GM19035 (cell line): ENCODE data around the gene TRPC4.

Experiments used
- ATAC-seq: cut with Tn5 transposase; IDR thresholded peaks from one replicate; pipeline ENCODE4 v1.9.1; 2021; ENCODE audit not compliant: unreplicated experiment

Gene TRPC4

DNA sequence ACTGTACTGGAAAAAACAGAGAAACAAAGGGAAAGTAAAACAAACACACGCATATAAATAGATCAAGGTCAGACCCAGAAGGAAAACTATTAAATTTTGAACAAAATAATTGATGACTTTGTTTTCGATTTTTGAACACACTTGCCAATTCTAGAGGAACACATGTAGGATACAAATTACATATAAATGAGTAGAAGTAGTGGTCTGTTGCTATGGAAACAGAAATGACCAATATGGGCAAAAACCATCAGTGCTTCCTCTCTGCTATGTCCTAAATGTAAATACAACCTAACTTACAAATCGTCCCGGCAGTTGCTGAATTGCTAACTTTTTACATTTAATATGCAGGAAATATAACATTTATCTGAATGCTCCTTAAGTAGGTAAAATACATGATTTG is 205.8 kb downstream of the TRPC4 start:
- no peak for ATAC-seq

- ATAC-seq: no peak
These were observed 206.9 kb downstream of the TRPC4 start for GRCh38 chr13:37662624-37663023.

DNA sequence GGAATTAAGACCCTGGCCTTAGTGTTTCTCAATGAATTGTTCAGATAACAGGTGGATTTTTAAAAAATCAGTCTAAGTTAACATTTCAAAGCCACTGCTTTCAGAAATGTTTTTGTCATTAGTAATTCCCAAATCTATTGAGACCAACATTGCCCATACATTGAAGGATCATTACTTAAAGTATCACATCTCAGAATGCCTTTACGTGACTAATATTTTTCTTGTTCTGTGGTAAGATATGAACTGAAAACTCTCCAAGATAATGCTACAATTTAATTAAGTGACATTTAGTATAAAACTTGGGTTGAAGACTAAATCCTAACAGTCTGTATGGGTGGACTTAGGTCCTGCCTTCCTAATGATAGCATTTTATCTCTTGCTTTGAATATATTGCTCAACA is 211.6 kb downstream of the TRPC4 start:
- no peak for ATAC-seq

- ATAC-seq: no peak
These were observed 212.4 kb downstream of the TRPC4 start for GRCh38 chr13:37657134-37657533.

GRCh38 chr13:37656247-37656940 is 213.2 kb downstream of the TRPC4 start:
- no peak for ATAC-seq

- no peak for ATAC-seq
These were observed 217.0 kb downstream of the TRPC4 start for GRCh38 chr13:37652596-37652995.

GRCh38 chr13:37651891-37652290 is 217.7 kb downstream of the TRPC4 start:
- ATAC-seq: no peak

DNA sequence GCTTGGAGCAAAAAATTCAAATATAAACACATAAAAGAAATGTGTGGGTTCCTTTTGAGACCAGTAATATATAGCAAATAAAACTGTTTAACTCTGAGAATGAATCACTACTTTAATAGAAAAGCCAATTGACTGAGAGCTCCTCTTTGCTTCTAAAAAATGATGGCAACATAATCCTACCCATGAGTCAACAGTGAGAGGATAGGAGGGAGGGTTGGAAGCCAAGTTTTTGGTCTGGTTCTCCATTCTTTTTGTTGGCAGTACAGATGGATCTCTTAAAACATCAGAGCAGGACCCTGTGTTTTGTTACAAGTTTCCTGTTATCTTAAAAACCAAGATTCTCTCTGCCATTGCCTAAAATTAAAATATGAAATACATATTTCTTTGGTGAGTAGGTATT is 221.0 kb downstream of the TRPC4 start:
- no peak for ATAC-seq

DNA sequence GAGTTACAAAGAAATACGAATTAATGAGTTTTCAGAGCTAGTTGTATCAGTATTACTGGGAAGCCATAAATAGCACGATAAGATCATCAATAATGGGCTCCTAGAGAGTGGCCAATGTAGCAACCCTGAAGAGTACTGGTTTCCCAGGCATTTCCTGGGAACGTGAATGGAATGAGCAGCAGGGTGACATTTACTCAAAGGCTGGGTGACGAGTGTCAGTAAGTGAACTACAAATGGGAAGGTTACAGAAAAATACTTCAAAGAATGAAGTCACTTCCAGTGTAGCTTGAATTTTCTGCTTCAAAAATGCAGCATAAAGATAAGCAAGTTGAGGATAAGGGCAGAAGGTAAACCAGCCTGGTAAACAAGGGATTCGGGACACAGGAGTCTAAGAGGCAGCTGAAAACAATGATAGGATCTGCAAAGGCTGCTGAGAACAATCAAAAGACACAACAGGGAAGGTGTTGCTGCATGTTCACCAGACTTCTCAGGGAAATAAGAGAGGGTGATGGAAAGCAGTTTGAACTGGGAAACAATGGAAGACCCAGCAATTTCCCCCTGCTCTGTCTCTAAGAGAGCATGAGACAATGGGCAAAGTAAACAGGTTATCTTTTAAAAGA is 222.4 kb downstream of the TRPC4 start:
- no peak for ATAC-seq

DNA sequence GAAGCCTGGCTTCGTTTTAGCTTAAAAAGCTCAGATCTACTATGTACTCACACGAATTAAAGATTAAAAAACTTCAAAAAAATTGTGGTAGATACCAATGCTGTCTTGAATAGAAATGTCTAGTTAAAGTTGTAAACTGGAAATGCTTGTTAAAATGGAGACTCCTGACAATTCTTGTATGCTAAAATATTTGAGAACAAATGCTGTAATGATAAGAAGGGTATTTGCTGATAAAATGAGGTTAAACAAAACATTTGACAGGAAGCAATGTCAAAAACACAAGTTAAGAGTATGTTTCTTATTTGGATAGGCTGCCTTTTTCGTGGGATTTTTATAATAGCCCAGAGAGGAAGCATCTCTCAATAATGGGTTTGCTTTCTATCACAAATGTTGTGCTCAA is 223.0 kb downstream of the TRPC4 start:
- ATAC-seq: no peak

DNA sequence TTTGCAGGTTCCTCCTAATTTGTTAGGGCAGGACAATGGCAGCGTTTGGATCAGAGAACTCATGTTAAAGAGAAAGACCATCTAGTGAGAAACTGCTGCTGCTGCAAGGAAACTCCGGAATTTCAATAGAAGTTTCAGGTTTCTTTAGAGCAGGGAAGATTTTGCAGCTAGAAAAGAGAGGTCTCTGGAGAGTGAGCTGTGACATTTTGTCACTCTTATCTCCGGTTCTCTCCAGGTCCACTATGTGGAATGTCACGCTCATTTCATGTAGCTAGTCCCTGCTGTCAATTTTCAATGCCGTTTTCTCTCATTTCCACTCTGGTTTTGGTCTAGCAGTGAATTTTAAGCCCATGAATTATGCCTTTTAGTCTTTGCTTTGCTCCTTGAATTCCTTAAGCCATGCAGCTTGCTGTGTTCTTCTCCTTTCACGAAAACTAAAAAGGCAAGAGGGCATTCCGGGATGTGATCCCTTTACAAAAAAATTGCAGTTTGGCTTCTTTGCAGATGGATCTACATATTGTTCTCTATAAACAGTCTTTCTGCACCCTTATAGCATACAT is 224.3 kb downstream of the TRPC4 start:
- no peak for ATAC-seq

DNA sequence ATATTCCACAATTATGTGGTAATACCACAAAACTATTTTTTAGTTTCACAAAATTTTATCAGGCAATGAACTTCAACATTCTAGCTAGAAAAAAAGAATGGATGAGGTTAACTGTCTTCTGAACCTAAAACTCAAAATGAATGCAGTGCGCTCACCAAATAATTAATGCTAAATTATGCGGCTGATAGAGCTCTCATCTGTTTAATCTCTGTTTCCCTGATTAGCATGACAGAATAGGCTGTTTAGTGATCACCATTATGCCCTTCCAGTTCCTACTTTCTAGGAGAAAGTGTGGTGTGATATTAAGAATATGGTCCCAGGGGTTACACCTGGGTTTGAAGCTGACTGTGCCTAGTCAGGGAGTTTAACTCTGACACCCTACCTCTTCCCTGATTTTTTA is 228.2 kb downstream of the TRPC4 start:
- no peak for ATAC-seq

- no peak for ATAC-seq
These were observed 229.1 kb downstream of the TRPC4 start for GRCh38 chr13:37640499-37640898.

DNA sequence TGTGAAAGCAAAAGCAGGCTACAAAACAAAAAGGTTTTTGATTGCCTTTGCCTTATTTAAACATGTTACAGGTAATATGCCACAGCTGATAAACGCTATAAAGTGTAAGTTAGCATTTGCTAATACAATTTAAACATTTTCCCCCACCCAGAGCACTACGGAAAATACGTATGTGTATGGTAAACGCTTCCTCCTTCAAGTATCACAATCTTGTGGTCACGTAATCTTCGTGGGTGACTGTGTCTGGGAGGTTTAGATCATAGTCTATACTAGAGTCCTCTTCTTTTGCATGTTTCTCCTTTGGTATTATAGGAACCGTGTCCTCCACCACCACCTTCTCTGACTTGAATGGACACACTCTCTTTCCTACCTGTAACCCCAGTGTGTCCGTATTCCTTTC is 232.9 kb downstream of the TRPC4 start:
- ATAC-seq: no peak

DNA sequence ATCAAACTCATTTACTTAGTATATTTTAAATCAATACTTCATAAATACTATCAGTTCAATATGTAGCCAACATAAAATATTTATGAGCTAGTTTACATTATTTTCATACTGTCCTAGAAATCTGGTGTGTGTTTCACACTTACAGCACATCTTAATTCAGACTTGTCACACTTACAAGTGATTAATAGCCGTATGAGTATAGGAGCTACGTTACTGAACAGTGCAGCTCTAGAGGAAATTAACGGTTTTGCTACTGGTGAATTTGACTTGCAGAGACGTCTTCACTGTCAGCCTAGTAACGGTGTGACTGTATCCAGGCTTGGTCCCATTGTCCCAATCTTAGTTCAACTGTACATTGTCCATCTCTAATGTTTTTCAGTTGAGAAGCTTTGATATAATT is 237.3 kb downstream of the TRPC4 start:
- ATAC-seq: no peak

- no peak for ATAC-seq
These were observed 242.1 kb downstream of the TRPC4 start for GRCh38 chr13:37627428-37627827.

DNA sequence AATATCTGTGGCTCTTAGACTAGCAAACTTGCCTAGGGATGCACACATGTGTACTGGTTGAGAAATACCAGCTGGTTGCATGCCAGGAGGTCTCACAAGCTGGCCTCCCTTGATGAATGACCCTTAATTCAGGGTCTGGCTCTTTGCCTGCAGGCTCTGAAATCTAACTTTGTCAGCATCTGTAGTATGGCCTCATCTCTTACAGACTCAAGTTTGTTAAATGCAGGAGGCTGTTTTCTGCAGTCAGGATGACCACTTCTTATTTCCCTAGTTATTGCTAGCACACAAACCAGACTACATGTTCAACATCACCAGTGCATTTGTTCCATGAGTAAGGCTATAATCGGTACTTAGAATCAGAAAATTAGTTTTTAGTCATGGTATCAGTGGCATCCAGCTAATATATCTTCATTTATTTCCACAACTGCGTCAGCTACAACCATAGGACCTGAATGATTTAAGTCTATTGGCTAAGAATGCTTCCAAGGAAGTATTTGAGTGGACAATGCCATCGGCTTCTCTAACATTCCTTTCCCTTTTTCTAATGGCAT is 247.7 kb downstream of the TRPC4 start:
- no peak for ATAC-seq

DNA sequence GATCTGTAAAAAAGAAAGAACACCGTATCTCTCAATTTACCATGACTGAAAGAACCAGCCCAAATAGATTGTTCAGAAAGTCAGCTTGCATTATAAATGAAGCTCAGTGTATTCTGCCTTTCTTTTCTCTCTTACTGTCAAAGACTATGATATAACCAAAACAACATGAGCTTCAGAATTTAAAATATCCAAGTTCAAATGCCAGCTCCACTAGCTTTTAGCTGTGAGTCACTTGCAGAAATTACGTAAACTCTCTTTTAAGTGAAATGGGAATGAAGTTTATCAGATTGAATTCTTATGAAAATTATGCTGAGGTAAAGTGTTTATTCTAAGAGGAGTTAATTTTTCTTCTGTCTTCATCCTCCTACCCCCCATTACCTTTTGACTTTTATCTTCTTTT is 251.0 kb downstream of the TRPC4 start:
- no peak for ATAC-seq

DNA sequence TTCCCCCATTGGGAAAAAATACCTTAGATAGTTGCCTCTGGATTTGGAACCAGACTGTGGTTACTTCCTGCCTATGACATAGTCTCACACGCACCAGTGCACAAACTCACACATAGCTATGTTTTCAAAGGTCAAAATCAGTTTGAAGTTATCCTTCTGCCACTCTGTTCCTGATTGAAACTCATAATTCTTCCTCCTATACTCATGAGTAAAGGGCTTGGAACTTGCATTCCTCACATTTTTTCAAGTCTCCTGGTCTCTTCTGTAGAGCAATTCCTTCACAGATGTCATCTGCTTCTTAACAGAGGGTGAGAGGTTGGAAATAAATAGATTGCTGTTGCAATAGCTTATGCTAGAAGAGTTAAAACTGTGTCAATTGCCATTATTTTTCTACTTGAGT is 252.4 kb downstream of the TRPC4 start:
- no peak for ATAC-seq

DNA sequence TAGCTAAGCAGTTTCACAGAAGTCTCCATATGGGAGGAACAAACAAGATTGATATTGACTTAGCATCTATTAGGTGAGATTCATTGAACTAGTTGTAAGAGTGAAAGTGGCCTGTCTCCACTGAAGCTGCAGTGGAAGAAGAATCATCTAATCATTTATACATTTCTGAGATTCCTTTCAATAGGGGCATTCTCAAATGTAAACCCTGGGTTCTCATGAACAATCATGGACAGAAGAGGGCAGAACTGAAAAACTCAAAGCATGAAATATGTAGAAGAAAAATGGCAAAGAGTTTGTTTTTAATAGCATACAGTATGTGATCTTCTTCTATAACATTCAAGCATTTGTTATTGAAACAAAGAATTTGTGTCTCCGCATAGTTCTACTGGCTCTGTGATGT is 253.4 kb downstream of the TRPC4 start:
- ATAC-seq: no peak

GRCh38 chr13:37615276-37615675 is 254.3 kb downstream of the TRPC4 start:
- no peak for ATAC-seq

- no peak for ATAC-seq
These were observed 255.9 kb downstream of the TRPC4 start for GRCh38 chr13:37613638-37614037.
